ENCODE data around the gene VPS39. TPM values are rescaled to one million over a fixed set of nuclear protein-coding genes. Genes with fewer than 3 reads are reported as not detected.

Gene VPS39
- total RNA-seq, 1 donor from 2014 or later = 60.4 TPM

DNA sequence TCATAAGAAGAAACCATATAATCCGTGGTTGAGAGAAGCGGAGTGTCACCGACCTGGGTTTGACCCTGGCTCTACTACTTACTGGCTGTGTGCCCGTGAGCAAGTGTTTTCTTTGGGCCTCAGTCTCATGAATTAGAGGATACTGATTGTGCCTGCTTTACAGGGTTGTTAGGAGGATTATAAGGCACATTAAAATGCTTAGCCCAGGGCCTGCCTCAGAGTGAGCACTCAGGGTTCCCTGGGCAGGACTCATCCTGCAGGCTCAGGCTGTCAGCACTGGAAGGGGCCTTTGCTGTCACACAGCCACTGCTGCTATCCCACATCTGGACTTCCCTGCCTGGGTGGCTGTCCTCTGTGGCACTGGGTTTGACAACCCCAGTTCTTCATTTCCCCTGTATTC lies 56.4 kb downstream of the VPS39 start:
- peak; percentile 59 for DNase-seq (ENCODE audit: low spot score)
- peak; percentile 37 for ATAC-seq
- intact Hi-C loops (cut with DNase I) = no loop called here

DNA sequence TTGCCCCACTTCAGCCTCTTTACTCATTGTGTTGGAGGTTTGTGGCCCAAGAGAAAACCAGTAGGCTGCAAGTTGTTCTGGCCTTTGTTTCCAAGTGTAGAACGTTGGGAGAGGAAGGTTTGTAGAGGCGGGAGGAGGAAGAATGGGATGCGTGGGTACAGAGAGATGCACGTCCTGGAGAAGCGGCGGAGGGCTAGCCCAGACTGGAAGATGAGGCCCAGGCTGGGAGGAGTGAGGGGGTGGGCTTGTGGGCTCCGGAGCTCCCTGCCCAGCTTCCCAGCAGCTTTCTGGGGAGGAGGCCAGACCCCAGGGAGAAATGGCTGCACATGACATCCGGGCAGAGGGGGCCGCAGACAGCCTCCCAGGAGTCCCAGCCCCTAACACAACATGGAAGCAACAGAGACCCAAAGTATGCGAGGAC lies 57.0 kb downstream of the VPS39 start:
- no peak for ATAC-seq
- DNase-seq (ENCODE audit: low spot score) = peak; percentile 19
- intact Hi-C loops (cut with DNase I) = no loop called here

- intact Hi-C loops (cut with DNase I) = no loop called here
- ATAC-seq (no peak), DNase-seq (ENCODE audit: low spot score) (peak; percentile 46)
Observed at GRCh38 chr15:42150219-42150970, 57.7 kb downstream of the VPS39 start.

DNA sequence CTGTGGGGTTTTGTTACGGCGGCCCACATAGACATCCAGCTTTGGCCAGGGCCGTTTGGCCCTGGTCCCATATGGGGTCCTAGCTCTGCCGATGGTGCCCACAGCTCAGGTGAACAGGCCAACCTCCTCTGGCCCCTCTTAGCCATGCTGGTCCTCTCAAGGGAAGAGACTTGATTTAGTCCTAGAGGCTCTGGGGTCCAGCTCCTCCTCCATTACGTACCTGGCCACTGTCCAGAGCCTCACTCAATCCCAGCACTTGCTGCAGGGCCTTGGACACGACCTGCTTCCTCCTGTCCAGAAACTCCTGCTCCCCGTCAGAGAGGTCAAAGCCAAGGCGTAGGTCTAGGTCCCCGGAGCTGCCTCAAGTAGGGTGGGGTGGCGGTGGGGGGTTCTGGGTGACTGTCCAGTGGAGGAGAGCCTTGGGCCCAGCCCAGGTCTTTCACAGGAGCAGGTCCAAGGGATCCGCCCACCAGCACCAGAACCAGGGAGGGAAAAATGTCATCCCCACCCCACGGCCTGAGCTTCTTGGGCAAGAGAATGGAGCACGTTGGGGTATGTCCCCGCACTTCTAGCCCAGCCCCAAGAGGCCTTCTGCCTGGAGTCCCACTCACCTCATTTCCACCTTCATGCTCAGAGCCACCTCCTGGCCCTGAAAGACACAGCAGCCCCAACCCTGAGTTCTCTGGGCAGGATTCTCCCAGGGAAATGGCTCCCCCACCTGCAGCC lies 58.4 kb downstream of the VPS39 start:
- no peak for ATAC-seq
- DNase-seq (ENCODE audit: low spot score) = peak; percentile 50
- intact Hi-C loops (cut with DNase I) = no loop called here

DNA sequence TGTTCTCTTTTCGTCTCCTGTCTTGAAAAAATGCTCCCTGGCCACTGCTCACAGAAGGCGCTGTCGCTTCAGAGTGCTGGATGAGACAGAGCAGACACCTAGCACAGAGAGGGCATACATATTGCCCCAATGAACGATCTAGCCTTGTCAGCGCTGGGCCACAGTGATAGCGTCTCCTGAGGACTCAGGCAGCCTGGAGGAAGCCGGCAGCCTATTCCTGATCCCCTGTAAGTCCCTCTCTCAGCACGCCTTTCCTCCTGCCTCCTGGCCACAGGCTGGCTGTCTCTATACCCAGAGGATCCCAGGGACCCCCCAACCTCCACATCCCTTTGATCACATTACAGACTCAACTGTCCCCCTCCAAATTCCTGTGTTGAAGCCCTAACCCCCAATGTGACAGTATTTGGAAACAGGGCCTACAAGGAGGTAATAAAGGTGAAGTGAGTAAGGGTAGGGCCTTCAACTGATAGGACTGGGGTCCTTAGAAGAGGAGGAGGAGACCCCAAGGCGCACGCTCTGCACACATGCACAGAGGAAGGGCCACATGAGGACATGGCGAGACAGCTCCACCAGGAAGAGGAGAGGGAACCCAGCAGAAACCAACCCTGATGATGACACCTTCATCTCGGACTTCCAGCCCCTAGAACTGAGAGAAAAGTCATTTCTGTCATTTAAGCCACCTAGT lies 59.2 kb downstream of the VPS39 start:
- no peak for ATAC-seq
- intact Hi-C loops (cut with DNase I) = no loop called here
- DNase-seq (ENCODE audit: low spot score) = peak; percentile 35

- no peak for DNase-seq (ENCODE audit: low spot score)
- no peak for ATAC-seq
- intact Hi-C loops (cut with DNase I) = no loop called here
Observed at GRCh38 chr15:42147431-42147735, 60.7 kb downstream of the VPS39 start.

DNA sequence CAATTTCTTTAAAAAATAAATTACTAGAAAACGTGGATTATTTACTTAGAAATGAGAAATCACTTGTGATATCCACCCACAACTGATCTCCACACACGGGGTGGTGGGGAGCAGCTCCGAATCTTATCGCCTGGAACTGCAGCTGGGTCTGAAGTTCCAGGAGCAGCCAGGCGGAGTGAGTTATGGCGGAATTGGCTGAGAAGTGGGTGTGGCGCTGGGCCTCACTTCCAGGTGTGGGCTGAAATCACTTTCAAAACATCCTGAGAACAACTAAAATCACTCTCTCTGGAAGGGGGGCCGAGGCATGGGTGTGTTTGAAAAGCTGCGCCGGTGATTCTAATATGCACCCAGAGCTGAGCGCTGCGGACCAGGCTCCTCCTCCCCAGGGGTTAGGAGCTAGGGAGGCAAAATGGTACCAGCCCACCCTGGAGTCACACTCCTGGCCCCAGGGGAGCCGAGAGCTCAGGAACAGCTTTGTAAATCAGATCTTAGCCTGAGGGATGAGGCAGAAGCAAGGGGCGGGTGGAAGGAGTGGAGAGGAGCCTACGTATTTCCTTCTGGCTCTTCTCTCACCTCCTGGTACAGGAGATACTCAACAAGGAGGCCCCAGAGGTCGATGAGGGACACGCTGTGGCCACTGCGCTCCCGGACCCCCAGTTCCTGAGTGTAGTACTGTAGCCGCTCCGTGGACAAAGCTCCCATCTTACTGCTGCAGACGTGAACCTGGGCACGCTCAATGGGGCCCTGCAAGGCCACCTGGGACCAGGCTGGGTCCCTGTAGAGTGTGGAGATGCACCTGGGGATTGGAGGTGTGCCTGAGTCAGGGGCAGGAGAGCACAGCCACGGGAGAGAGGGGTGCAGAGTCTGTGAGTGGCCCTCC lies 61.3 kb downstream of the VPS39 start:
- no peak for ATAC-seq
- intact Hi-C loops (cut with DNase I) = no loop called here
- peak; percentile 34 for DNase-seq (ENCODE audit: low spot score)

DNA sequence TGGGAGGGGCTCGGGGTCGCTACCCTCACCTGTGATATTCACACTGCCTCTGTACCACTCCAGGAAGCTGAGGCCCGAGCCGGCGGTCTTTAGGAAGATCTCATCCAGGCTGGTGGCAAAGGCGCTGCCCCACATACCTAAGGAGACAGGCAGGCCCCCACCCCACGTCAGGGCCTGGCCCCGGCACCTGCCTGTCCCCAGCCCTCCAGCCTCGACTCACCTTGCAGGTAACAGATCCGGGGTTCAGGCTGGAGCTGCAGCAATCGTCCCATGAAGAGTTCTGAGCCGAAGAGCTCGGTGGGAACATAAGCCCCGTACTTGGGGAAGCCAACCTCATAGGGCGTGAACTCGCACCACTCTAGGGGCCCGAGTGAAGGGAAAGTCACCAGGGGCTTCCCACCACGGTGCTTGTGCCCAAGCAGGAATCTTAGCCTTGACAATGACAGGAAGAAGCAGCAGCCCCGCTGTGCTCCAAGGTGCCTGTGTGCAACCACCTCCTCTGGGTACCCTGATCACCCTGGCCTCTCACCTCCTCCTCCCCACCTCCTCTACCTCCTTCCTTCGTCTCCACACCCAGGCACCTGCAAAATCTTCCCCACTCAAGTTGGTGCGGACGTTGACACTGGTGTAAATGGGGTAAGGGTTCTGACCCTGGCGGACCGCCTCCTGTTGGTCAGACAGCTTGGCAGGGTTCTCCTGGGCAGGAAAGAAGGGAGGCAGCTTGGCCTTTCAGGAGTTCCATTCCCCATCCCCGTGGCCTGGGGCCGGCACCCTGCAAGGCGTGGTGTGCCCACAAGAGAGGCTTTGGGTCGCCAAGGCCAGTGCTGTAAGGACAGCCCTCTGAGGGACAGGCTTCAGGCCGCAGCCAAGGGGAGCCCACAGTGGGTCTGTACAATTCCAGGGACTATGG lies 62.3 kb downstream of the VPS39 start:
- ATAC-seq (no peak), DNase-seq (ENCODE audit: low spot score) (peak; percentile 53)
- intact Hi-C loops (cut with DNase I) = no loop called here

DNA sequence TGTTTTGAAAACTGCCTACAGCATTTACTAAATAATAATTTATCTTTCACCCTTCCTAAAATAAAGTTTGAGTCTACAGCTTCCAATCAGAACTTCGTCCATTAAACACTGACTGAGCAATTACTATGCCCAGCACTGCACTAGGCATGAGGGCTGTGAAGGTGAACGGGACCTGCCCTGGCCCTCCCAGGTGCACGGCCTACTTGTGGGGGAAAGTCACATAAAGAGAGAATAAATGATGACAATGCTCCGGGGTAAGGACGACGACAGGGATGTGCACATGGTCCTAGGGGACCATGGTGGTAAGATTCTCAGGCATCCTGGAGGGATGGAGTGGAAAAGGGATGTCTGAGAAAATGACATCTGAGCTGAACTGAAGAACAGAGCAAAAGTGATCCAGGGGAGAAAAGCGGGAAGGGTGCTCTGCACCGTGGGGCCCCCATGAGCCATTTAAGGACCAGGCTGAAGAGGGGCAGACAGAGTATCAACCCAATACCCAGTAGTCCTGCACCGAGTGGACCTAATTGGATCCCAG lies 63.2 kb downstream of the VPS39 start:
- intact Hi-C loops (cut with DNase I) = no loop called here

GRCh38 chr15:42143866-42144625 lies 64.1 kb downstream of the VPS39 start:
- ATAC-seq (no peak), DNase-seq (ENCODE audit: low spot score) (peak; percentile 35)
- intact Hi-C loops (cut with DNase I) = no loop called here

More for the DNA sequence above, 63.2 kb downstream of the VPS39 start:
- ATAC-seq (no peak), DNase-seq (ENCODE audit: low spot score) (peak; percentile 6)

GRCh38 chr15:42143356-42143755 lies 64.7 kb downstream of the VPS39 start:
- ATAC-seq (no peak), DNase-seq (ENCODE audit: low spot score) (no peak)
- intact Hi-C loops (cut with DNase I) = no loop called here

- ATAC-seq (no peak), DNase-seq (ENCODE audit: low spot score) (peak; percentile 35)
- intact Hi-C loops (cut with DNase I) = no loop called here
Observed at GRCh38 chr15:42141795-42142667, 66.1 kb downstream of the VPS39 start.

GRCh38 chr15:42141246-42141645 lies 66.9 kb downstream of the VPS39 start:
- intact Hi-C loops (cut with DNase I) = no loop called here
- no peak for ATAC-seq
- DNase-seq (ENCODE audit: low spot score) = peak; percentile 18

GRCh38 chr15:42140383-42141070 lies 67.6 kb downstream of the VPS39 start:
- peak; percentile 37 for DNase-seq (ENCODE audit: low spot score)
- intact Hi-C loops (cut with DNase I) = no loop called here
- ATAC-seq = no peak

- peak; percentile 34 for DNase-seq (ENCODE audit: low spot score)
- intact Hi-C loops (cut with DNase I) = no loop called here
Observed at GRCh38 chr15:42139596-42139995, 68.5 kb downstream of the VPS39 start.

GRCh38 chr15:42138968-42139386 lies 69.1 kb downstream of the VPS39 start:
- no peak for ATAC-seq
- intact Hi-C loops (cut with DNase I) = no loop called here
- DNase-seq (ENCODE audit: low spot score) = peak; percentile 50

More at GRCh38 chr15:42139596-42139995, 68.5 kb downstream of the VPS39 start:
- ATAC-seq = no peak
